ENCODE data around the gene GPD1.

DNA sequence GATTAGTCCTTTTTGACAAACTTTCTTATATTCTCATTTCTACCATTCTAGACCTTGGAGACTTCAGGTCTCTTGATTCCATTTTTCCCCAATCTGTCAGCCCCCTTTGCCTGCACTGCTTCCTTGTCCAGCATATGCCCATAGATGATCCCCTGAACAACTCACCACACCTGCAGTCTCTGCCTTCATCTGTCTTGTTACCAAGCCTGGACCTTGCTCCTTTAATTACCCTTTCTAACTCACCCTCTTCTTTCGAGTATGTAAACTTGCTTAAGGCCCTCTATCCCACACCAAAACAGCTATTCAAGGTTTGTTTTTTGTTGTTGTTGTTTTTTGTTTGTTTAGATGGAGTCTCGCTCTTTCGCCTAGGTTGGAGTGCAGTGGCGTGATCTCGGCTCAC lies 17.8 kb downstream of the GPD1 start:
- TF ChIP-seq, protein P1, sequence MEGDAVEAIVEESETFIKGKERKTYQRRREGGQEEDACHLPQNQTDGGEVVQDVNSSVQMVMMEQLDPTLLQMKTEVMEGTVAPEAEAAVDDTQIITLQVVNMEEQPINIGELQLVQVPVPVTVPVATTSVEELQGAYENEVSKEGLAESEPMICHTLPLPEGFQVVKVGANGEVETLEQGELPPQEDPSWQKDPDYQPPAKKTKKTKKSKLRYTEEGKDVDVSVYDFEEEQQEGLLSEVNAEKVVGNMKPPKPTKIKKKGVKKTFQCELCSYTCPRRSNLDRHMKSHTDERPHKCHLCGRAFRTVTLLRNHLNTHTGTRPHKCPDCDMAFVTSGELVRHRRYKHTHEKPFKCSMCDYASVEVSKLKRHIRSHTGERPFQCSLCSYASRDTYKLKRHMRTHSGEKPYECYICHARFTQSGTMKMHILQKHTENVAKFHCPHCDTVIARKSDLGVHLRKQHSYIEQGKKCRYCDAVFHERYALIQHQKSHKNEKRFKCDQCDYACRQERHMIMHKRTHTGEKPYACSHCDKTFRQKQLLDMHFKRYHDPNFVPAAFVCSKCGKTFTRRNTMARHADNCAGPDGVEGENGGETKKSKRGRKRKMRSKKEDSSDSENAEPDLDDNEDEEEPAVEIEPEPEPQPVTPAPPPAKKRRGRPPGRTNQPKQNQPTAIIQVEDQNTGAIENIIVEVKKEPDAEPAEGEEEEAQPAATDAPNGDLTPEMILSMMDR (IDR thresholded peaks at IDR 0.05; ENCODE audit: low read depth, low read length), result no peak
- TF ChIP-seq, protein P2, sequence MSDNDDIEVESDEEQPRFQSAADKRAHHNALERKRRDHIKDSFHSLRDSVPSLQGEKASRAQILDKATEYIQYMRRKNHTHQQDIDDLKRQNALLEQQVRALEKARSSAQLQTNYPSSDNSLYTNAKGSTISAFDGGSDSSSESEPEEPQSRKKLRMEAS (IDR thresholded peaks at IDR 0.05; ENCODE audit: low read depth, low read length), result no peak
- TF ChIP-seq POLR2A (IDR thresholded peaks at IDR 0.05; ENCODE audit: extremely low read depth, insufficient read length), result no peak
- no peak for TF ChIP-seq MYC (IDR thresholded peaks at IDR 0.05; ENCODE audit: low read depth, low read length)

All from NB4 (cell line).